WTC11 (cell line): Measurements from ENCODE around the gene LSM7.

Source experiments
- ATF1 ChIP-seq: sonication (generic); formaldehyde crosslinking; IDR thresholded peaks from 2 replicates; pipeline ENCODE4 v1.8.1; 2023; ENCODE audit warnings: mild to moderate bottlenecking, moderate library complexity, missing genetic modification reagents
- CTCF ChIP-seq: fragments of 200-600 bp; IDR thresholded peaks from 2 replicates; pipeline ENCODE4 v1.8.0; 2022; ENCODE audit warnings: antibody characterized with exemption
- ESRRA ChIP-seq: sonication (generic); formaldehyde crosslinking; IDR thresholded peaks from 2 replicates; pipeline ENCODE4 v1.8.1; 2022; ENCODE audit warnings: mild to moderate bottlenecking, missing genetic modification reagents, borderline replicate concordance
- ETV6 ChIP-seq: sonication (generic); formaldehyde crosslinking; IDR thresholded peaks from 2 replicates; pipeline ENCODE4 v1.8.1; 2022; ENCODE audit warnings: mild to moderate bottlenecking, missing genetic modification reagents
- HMGA2 ChIP-seq: fragments of 250-450 bp; sonication (Bioruptor Pico); IDR thresholded peaks from 2 replicates; pipeline ENCODE4 v1.4.0; 2021; ENCODE audit warnings: mild to moderate bottlenecking, moderate library complexity
- MAX ChIP-seq: sonication (generic); formaldehyde crosslinking; IDR thresholded peaks from 2 replicates; pipeline ENCODE4 v1.8.0; 2022; ENCODE audit warnings: mild to moderate bottlenecking, missing genetic modification reagents
- MYBL2 ChIP-seq: sonication (generic); formaldehyde crosslinking; IDR thresholded peaks from 2 replicates; pipeline ENCODE4 v1.8.1; 2023; ENCODE audit warnings: mild to moderate bottlenecking, moderate library complexity, missing genetic modification reagents
- NR2C2 ChIP-seq: sonication (generic); formaldehyde crosslinking; IDR thresholded peaks from 2 replicates; pipeline ENCODE4 v1.8.0; 2022; ENCODE audit warnings: mild to moderate bottlenecking, missing genetic modification reagents
- PRDM15 ChIP-seq: sonication (generic); formaldehyde crosslinking; IDR thresholded peaks from 2 replicates; pipeline ENCODE4 v1.8.0; 2022; ENCODE audit warnings: missing genetic modification reagents
- RELA ChIP-seq: sonication (generic); formaldehyde crosslinking; IDR thresholded peaks from 2 replicates; pipeline ENCODE4 v1.8.1; 2022; ENCODE audit warnings: missing genetic modification reagents, mild to moderate bottlenecking, borderline replicate concordance
- TP53 ChIP-seq: sonication (generic); formaldehyde crosslinking; IDR thresholded peaks from 2 replicates; pipeline ENCODE4 v1.8.1; 2023; ENCODE audit warnings: mild to moderate bottlenecking, missing genetic modification reagents
- USF2 ChIP-seq: sonication (generic); formaldehyde crosslinking; IDR thresholded peaks from 2 replicates; pipeline ENCODE4 v1.8.1; 2023; ENCODE audit warnings: mild to moderate bottlenecking, missing genetic modification reagents, moderate library complexity
- ZNF512 ChIP-seq: sonication (generic); formaldehyde crosslinking; IDR thresholded peaks from 2 replicates; pipeline ENCODE4 v1.8.1; 2022; ENCODE audit warnings: missing genetic modification reagents, borderline replicate concordance
- TF ChIP-seq, protein P1 (sequence below): sonication (generic); formaldehyde crosslinking; IDR thresholded peaks from 2 replicates; pipeline ENCODE4 v1.8.1; 2023; ENCODE audit warnings: mild to moderate bottlenecking, moderate library complexity, missing genetic modification reagents

DNA sequence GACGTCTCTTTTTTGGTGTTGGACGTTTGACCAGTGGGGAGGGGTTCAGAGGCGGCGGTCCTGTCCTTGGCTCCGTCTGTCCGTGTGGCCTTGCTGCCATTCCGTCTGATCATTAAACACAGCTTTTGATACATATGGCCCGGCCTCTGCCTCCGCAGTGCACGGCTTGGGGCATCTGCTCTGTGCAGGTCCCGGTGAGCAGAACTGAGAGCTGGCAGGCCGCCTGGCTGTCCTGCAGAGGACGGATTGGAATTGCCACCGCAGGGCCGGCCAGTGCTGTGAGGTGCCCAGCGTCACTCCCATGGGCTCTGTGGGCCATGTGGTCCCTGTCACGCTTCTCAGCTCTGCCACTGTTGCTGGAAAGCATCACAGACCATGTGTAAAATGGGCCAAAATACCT lies 26.3 kb upstream of the LSM7 start:
- TF ChIP-seq ATF1 (CRISPR knock-in tag) (no peak), TP53 (CRISPR knock-in tag) (no peak), CTCF (no peak), MAX (CRISPR knock-in tag) (no peak), HMGA2 (no peak), RELA (CRISPR knock-in tag) (no peak), USF2 (CRISPR knock-in tag) (no peak), PRDM15 (CRISPR knock-in tag) (no peak), NR2C2 (no peak), ETV6 (CRISPR knock-in tag) (no peak), MYBL2 (no peak), ESRRA (no peak), ZNF512 (CRISPR knock-in tag) (no peak)
- TF ChIP-seq, protein P1, sequence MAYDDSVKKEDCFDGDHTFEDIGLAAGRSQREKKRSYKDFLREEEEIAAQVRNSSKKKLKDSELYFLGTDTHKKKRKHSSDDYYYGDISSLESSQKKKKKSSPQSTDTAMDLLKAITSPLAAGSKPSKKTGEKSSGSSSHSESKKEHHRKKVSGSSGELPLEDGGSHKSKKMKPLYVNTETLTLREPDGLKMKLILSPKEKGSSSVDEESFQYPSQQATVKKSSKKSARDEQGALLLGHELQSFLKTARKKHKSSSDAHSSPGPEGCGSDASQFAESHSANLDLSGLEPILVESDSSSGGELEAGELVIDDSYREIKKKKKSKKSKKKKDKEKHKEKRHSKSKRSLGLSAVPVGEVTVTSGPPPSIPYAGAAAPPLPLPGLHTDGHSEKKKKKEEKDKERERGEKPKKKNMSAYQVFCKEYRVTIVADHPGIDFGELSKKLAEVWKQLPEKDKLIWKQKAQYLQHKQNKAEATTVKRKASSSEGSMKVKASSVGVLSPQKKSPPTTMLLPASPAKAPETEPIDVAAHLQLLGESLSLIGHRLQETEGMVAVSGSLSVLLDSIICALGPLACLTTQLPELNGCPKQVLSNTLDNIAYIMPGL (CRISPR knock-in tag), result no peak
